ENCODE measurements around the gene C10orf95.

The C10orf95 gene

GRCh38 chr10:102484021-102484420 is 32.7 kb upstream of the C10orf95 start:
- H3K4me1 ChIP-seq (ENCODE audit: insufficient read depth, low read length, poor library complexity, severe bottlenecking), result no peaks in the 10 kb centered on the region
- H3K9ac ChIP-seq (ENCODE audit: low read depth, low read length, poor library complexity, severe bottlenecking), result no peak overlapping the region
- H3K4me2 ChIP-seq (ENCODE audit: low read depth, low read length, poor library complexity, severe bottlenecking), result no peak overlapping the region
- peaks cover 98% of the 10 kb centered on the region for H3K36me3 ChIP-seq (ENCODE audit: insufficient read depth, low read length)
- H2AFZ ChIP-seq (ENCODE audit: low read length), result no peak overlapping the region
- no peaks in the 10 kb centered on the region for H3F3A ChIP-seq (ENCODE audit: low read depth)
- TF ChIP-seq CTCF (conservative IDR thresholded peaks at IDR 0.05; ENCODE audit: low read length), result no peak
- no peak for TF ChIP-seq EZH2phosphoT487 (IDR thresholded peaks at IDR 0.05; ENCODE audit: borderline replicate concordance)
- no peaks in the 10 kb centered on the region for H3K27me3 ChIP-seq (ENCODE audit: insufficient read depth, low read length, poor library complexity, severe bottlenecking)
- no peaks in the 10 kb centered on the region for H3K9me2 ChIP-seq (replicated peaks; ENCODE audit: low read depth, low read length)
- no peaks in the 10 kb centered on the region for H3K79me2 ChIP-seq (ENCODE audit: insufficient read depth, low read length)
- H3K9me3 ChIP-seq (ENCODE audit: insufficient read depth, low read depth, low read length), result no peaks in the 10 kb centered on the region
- H4K20me1 ChIP-seq (ENCODE audit: insufficient read depth, low read length, poor library complexity, severe bottlenecking), result no peaks in the 10 kb centered on the region
- H3K4me3 ChIP-seq (ENCODE audit: low read length, poor library complexity, severe bottlenecking), result no peak overlapping the region

GRCh38 chr10:102480396-102480795 is 29.1 kb upstream of the C10orf95 start:
- H3K4me2 ChIP-seq (ENCODE audit: low read depth, low read length, poor library complexity, severe bottlenecking), result no peak overlapping the region
- no peaks in the 10 kb centered on the region for H3F3A ChIP-seq (ENCODE audit: low read depth)
- no peak overlapping the region for H3K9ac ChIP-seq (ENCODE audit: low read depth, low read length, poor library complexity, severe bottlenecking)
- H3K36me3 ChIP-seq (ENCODE audit: insufficient read depth, low read length), result peaks cover 67% of the 10 kb centered on the region
- no peaks in the 10 kb centered on the region for H3K4me1 ChIP-seq (ENCODE audit: insufficient read depth, low read length, poor library complexity, severe bottlenecking)
- no peaks in the 10 kb centered on the region for H3K27me3 ChIP-seq (ENCODE audit: insufficient read depth, low read length, poor library complexity, severe bottlenecking)
- no peak overlapping the region for H3K4me3 ChIP-seq (ENCODE audit: low read length, poor library complexity, severe bottlenecking)
- no peak for TF ChIP-seq CTCF (conservative IDR thresholded peaks at IDR 0.05; ENCODE audit: low read length)
- TF ChIP-seq EZH2phosphoT487 (IDR thresholded peaks at IDR 0.05; ENCODE audit: borderline replicate concordance), result no peak
- no peaks in the 10 kb centered on the region for H3K9me3 ChIP-seq (ENCODE audit: insufficient read depth, low read depth, low read length)
- H3K9me2 ChIP-seq (replicated peaks; ENCODE audit: low read depth, low read length), result no peaks in the 10 kb centered on the region
- no peaks in the 10 kb centered on the region for H4K20me1 ChIP-seq (ENCODE audit: insufficient read depth, low read length, poor library complexity, severe bottlenecking)
- no peaks in the 10 kb centered on the region for H3K79me2 ChIP-seq (ENCODE audit: insufficient read depth, low read length)
- no peak overlapping the region for H2AFZ ChIP-seq (ENCODE audit: low read length)

GRCh38 chr10:102479651-102480050 is 28.3 kb upstream of the C10orf95 start:
- TF ChIP-seq EZH2phosphoT487 (IDR thresholded peaks at IDR 0.05; ENCODE audit: borderline replicate concordance) (no peak), CTCF (conservative IDR thresholded peaks at IDR 0.05; ENCODE audit: low read length) (no peak)
- H3K4me3 ChIP-seq (ENCODE audit: low read length, poor library complexity, severe bottlenecking), result no peak overlapping the region
- H3K36me3 ChIP-seq (ENCODE audit: insufficient read depth, low read length), result peaks cover 59% of the 10 kb centered on the region
- no peaks in the 10 kb centered on the region for H3K79me2 ChIP-seq (ENCODE audit: insufficient read depth, low read length)
- no peak overlapping the region for H3K4me2 ChIP-seq (ENCODE audit: low read depth, low read length, poor library complexity, severe bottlenecking)
- no peaks in the 10 kb centered on the region for H3K9me2 ChIP-seq (replicated peaks; ENCODE audit: low read depth, low read length)
- H3K9me3 ChIP-seq (ENCODE audit: insufficient read depth, low read depth, low read length), result no peaks in the 10 kb centered on the region
- H2AFZ ChIP-seq (ENCODE audit: low read length), result no peak overlapping the region
- H3F3A ChIP-seq (ENCODE audit: low read depth), result no peaks in the 10 kb centered on the region
- no peaks in the 10 kb centered on the region for H4K20me1 ChIP-seq (ENCODE audit: insufficient read depth, low read length, poor library complexity, severe bottlenecking)
- H3K4me1 ChIP-seq (ENCODE audit: insufficient read depth, low read length, poor library complexity, severe bottlenecking), result no peaks in the 10 kb centered on the region
- no peak overlapping the region for H3K9ac ChIP-seq (ENCODE audit: low read depth, low read length, poor library complexity, severe bottlenecking)
- no peaks in the 10 kb centered on the region for H3K27me3 ChIP-seq (ENCODE audit: insufficient read depth, low read length, poor library complexity, severe bottlenecking)
